HG03280 (cell line): Measurements from ENCODE around the gene SPATA31E1.

ENCODE experiments used
- ATAC-seq: cut with Tn5 transposase; IDR thresholded peaks from one replicate; pipeline ENCODE4 v1.9.1; 2021; ENCODE audit warnings: mild to moderate bottlenecking, moderate library complexity; ENCODE audit not compliant: unreplicated experiment

SPATA31E1 gene

DNA sequence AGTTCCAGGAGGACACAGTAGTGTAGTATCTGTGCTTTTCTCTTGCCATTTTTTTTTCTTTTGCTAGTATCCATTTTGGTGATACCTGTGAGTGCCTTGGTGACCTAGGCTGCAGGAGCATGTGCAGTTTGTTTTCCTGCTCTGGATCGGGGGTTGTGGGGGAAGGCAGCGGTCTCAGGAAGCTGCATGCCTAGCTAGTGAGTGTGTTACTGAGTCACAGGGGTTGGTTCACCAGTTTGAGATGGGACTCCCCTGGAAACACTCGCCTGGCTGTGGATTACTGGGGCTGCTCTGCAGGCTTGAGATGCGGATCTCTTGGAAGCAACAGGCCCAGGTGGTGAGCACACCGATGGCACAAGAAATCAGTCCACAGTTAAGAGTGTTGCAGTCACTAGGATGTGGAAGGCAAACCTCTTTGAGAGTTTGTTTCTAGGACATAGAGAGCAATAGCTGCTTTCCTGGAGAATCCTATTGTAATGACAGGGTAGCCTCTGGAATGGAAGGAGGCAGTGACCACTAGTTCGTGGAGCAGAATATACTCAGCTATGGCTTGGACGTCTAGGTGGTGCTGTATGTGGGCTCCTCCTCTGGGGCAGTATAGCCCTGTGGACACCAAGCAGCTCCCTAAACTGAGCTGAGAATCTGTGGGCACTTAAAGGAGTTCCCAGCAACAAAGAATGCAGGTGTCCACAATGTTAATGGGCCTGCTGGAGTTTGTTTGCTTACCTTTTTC lies 20.0 kb upstream of the SPATA31E1 start:
- no peak for ATAC-seq

DNA sequence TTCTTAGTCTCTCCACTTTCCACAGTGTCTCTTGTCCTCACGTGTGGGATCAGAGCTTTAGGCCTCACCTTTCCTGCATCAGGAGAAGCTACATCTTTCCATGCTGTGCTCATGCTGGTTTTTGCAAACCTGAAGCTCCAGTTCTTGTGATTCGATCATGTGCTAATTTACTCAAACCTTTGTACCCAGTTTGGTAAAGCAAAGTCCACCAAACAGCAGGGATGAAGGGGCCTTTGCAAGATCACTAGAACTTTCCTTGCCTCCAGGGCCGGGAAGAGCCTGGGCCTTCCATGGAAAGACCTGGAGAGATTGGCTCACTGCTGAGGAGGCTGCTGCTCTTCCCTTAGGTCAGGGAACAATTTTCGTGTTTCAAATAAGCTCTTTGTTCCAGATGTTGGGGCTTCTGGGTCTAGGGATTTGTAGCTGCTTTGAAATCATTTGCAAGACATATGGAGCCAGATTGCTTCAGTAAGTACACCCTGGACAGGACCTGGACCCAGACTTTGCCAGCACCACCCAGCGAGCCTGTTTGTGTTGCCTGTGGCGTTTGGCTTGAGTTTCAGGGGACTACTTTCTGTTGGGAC lies 18.7 kb upstream of the SPATA31E1 start:
- no peak for ATAC-seq

DNA sequence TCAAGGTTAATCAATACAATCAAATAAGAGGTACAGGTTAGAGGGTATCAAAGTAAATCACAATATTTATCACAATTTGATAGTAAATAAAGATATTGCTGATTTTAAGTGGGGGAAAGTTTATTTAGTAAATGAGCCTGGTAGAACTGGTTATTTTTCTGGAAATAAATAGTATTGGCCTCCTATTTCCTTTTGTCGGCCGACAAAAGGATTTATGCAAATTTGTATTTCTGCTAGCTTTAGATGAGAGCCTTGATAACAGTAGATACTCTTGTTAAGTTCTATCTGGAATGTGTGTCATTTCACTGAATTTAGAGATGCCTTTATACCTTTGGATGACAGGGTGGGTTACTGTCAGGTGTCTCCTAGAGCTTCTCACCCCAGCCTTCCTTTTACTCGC lies 17.8 kb upstream of the SPATA31E1 start:
- ATAC-seq, result no peak

DNA sequence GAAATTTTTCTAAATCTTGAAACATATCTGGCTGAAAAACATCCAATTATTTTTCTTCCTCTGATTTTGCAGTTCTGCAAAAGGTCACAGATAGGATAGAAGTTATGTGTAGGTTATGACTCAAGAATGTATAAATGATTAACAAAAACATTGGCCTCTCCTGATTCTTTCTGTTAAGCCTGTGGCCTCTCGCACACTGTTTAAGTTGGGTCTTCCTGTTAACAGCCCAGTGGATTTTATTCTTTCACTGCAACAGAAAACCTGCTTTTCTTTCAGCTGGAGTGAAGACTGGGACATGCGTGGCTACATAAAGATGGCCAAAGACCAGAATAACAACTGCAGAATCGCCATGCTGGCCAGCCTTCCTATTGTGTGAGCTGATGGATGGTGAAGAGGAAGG lies 17.1 kb upstream of the SPATA31E1 start:
- ATAC-seq, result no peak

DNA sequence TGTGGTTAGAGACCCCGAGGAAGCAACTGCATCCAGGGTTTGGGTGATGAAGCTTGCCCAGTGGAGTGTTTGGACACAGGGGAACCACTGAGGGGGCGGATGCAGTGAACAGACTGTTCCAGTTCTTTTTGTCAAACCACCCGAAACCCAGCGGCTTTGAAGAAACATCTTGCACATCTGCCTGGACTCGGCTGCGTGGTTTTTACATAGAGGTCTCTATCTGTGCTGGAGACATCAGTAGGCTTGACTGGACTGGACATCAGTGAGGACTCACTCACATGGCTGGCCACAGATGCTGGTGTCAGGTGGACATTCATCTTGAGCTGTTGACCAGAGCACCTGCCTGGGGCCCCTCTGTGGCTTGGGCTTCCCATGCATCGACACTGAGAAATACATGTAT lies 15.3 kb upstream of the SPATA31E1 start:
- no peak for ATAC-seq

DNA sequence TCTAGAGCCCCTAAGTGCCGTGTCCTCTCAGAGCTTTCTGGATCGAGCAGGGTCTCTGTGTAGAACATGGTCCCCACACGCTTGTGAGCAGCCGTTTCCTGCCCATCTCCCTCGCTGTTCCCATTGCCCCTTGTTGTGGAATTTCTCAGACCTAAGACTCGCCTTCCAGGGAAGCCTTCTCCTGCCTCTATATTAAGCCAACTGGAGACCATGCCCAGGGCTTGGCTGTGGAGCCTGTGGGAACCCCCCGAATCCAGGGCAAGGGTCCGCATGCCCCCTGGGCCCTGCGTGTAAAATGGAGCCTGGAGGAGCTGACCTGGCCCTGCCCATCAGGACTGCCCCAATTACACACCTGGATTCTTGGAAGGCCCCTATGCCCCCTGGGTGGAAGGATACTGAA lies 14.5 kb upstream of the SPATA31E1 start:
- no peak for ATAC-seq

DNA sequence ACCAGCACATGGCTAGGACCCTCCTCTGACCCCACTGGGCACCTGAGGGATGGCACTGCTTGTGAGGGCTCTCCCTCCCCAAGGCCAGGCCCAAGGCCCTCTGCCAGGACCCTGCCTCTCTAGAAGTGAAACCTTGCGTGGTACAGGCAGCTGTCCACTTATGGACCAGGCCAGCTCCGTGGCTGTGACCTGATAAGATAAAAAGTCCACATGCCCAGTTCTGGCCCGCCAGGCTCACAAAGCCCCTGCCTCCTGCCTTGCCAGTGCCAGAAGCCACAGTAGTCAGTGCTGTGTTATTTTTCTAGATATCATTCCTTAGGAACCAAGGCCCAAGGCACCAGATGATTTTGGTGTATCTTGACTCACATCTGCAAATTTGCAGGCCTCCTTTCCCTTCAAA lies 14.0 kb upstream of the SPATA31E1 start:
- no peak for ATAC-seq

DNA sequence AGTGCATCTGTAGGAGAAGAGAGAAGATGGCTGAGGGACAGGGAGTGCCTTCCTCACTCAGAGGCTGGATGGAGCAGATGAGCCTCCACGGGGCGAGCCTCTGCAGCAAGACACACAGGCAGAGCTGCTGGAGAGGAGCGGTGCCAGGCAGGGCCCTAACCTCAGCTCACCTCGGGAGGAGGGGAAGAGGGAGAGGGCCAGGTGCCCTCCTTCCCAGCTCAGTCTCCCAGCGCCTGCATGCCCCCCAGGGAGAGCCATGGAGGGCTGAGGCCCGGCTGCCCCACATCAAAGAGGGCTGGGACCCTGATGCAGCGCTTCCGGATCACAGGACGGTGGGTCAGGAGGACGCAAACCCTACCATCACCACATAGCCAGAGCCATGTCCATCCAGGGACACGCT lies 13.6 kb upstream of the SPATA31E1 start:
- ATAC-seq, result no peak

DNA sequence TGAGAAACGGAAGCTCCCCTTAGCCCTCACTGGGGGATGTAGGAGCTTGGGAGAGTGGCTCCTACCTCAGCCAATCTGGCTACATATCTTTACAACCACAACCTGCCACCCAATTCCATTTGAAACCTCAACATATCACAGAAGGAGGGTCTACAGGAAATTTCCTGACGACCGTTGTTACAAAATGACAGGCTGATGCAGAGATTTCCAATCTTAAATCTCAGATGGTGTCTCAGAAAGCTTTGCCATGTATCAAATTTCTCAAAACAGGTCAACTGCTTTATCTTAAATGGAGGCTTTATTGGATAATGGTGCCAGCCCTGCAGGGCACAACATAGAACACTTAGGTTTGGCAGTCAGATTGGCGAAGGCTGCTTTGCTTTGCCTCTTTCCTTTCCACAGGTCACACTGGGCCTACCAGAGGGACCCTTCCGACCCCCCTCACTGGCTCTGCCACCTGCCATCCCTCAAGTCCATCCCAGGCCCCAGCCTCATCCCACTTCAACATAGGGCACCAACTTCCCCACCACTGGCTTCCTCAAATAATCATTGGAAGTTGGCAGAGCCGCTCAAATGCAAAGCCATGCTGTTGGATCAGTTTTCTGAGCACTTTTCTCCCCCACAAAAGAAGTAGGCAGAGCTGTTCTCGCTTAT lies 11.1 kb upstream of the SPATA31E1 start:
- ATAC-seq, result no peak

DNA sequence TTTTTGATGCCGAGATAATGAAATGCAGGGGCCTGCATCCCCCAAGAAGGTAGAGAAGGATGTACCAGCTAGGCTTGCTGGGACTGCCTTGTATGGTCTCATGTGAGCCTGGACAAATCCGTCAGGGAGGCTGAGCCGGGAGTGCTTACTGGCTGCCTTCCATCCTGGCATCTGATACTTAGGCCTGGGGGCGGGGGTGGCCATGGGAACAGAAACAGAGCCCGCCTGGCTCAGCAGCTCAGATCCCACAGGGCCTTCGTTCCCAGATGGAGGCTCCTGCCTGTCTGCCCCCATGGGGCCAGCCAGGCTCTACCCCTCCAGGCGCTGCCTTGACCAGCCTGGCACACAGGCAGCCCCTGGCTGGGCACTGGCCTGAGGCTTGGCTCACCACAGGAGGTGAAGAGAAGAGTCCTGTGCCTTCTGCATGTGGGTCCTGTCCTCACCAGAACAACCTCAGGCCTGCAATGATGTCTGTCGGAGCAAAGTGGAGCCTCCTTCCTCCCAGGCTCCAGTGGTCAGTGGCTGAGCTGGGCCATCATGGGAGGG lies 10.5 kb upstream of the SPATA31E1 start:
- ATAC-seq, result no peak

DNA sequence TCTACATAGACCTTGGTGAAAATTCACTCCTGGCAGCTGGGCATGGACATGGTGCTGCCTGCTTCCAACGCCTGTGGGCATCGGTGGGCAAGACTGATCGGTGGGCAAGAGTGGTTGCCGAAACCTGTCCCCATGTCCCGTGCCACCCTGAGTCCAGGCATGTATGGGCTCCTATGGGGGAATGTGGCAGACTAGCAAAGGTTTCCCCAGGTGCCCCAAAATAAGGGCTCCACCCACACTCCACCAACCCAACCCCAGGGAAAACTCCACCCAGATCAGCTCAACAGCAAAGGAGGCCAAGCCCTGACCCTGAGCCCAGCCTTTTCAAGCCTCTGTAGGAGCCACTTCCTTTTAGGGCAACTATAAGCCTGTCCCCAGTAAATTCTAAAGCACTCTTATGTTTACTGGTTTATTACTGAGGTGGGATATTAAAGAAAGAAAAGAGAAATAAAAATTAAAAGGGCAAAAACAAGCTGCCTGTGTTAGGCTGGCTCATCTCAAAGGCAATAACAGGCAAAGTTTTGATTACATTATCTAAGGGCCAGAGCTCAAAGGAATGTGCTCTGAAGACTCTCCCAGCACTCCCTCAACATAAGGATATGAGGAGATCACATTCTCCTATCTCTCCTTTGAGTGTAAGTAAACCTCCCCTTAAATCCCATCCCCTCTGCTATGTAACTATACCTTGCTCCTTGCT lies 8.9 kb upstream of the SPATA31E1 start:
- no peak for ATAC-seq

DNA sequence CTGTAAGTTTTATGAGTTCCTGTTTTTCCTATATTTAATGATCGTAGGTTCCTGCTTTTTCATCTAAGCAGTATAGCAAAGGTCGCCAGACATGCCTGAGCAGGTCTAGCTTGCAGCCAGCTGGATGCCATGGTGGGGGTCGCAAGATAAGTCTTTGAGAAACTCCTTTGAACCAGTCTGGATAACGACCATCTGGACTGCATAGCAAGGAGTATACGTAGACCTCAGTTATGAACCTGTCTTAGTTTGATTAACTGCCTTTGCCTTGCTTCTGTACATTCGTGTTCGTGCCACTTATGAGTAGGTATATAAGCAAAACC lies 8.4 kb upstream of the SPATA31E1 start:
- no peak for ATAC-seq

DNA sequence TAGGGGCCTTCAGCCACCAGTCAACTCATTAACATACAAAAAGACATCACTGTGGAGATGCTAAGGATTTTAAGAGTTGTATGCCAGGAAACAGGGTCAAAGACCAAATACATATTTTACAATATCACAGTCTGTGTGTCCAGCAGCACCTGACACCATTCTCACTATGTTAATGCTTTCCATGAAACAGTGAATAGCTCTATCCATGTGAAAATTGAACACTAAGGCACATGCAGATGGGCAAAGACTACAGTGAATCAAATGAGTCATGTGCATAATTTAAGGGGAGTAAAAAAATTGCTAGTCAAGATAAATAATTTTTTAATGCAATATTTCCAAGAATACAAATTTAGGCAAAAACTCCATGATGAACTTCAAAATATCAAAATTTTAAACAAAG lies 7.6 kb upstream of the SPATA31E1 start:
- no peak for ATAC-seq

DNA sequence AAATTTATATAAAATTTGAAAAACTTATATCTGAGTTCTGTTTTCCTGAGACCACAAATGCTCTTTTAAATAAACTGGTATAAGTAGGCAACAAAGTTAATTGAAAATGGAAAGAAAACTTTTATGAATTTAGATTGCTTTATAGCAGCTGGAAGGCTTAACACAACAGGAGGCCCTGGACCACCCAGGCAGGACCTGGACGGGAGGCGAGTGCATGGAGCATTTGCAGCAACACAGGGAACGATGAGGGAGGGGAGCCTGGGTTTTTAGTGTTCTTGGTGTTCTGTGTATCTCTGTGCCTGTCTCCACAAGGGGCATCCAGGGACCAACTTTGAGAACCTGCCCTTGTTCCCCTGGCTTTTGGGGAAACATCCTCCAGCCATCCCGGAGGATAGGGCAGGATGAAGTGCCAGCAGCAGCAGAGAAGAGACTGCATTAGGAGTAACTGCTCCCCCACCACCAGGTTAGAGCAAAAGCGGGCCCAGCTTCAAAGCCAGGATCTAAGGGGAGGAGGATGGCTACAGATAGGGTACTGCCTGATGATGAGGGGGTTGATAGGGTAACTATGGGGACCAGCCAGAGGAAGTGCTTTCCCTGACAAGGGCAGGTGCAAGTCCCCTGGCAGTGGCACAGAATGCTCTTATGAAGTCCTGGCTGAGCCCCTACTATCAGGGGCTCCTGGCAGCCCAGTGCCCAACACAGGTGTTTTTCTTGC lies 6.7 kb upstream of the SPATA31E1 start:
- no peak for ATAC-seq

DNA sequence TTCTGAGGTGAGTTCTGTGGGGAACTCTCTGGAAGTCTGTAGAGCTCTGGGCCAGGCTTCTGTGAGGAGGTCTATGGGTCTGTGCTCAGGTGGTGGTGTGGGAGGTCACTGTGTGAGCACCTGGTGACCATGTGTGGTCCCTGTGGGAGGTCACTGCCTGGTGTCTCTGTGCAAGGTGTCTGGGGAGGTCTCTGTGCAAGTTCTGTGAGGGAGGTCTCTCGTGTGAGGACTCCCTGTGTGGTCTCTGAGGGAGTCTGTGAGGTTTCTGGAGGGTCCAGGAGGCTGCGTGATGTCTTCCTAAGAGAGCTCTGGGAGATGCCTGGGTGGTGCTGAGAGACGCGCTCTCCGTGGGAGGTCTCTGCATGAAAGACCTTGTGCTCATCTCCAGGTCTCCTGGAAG lies 6.0 kb upstream of the SPATA31E1 start:
- no peak for ATAC-seq

DNA sequence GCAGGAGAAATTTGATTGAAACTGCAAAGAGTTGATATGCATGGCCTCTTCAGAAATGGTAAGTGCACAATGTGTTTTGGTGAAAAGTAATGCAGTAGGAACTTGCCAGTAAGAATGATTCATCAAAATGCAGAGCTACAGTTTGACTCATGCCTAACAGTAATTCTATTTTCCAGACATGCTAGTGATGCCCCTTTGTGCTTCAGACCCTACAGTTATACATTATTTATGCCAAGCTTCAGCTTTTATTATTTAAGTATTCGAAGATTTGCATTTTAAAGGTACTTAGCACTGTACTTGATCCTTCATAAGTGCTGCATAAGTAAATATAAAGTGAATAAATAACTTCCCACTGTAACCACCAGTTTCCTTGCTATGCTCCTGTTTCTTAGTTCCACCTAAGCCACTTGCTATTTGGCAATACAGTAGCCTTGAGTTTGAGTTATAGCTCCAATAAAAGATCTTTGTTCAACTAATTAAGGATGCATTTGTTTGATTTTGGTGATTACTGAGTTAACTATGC lies 3.6 kb upstream of the SPATA31E1 start:
- no peak for ATAC-seq

DNA sequence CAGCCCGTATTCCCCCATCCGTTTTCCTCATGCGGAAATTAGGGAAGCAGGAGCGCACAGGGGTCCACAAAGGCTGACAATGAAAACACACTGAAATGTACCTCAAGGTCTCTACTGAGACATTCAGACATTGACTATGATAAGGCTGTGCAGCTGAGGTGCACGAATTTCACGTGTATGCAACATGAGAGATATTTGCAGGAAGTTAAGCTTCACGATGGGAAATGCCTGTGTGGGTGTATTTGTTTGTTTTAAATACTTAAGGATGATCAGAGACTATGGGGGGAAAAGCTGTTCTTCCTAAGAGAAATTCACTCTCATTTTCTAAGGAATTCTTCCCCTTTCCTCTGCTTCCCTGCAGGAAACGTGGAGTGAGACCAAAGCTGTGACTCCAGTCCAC lies 2.6 kb upstream of the SPATA31E1 start:
- ATAC-seq, result no peak

DNA sequence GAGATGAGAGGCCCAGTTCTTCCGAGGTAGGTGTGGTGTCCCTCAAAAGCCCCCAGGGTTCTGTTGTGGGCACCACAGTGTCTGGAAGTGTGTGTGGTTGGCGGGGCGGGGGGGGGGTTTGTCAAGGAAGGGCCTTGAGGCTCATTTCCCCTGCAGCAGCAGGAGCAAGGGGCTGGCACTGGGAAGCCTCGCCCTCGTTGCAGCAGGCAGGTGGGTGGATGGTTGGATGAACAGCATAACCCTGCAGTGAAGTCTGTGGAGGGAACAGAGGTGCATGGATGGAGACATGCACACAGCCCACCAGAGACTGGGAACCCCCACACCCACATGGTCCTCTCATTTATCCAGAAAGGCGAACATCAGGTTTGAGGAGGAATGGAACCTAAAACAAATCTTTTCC lies 2.0 kb upstream of the SPATA31E1 start:
- ATAC-seq, result no peak

DNA sequence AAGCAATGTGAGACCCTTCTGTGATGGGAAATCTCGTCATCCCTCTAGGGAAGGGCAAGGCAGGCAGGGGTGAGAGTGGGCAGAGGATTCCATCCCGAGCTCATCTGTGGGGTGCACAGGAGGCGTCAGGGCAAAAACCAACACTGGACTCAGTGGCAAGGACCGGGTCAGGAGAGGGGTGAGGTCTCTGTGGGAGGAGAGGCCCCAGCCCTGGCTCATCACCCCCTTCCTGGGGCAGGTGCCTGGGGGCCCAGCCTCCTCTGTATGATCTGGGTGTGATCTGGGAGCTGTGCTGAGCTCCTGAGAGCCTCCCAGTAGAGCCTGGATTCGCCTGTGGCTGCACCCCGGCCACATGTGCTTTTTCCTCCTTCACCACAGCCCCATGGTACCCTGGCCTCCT lies 597 bp downstream of the SPATA31E1 start:
- ATAC-seq, result no peak

DNA sequence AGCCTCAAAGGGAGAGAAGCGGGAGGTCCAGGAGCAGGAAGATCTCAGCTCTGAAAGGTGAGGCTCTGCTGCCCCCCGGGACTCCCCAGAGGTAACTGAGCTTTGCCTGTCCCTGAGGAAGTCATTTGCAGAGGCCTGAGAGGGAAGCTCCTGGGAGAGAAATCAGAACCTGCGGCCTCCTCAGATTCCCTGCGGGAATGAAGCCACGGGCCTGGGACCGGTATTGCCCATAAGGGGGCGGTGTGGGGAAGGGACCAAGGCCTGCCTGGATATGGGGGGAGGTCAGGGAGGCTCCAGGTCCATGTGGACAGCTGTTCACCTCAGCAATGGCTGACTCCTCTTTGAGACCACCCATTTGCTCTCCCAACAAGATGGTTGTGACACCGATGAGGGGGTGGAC lies 1.3 kb downstream of the SPATA31E1 start:
- no peak for ATAC-seq
